Activated naive CD4-positive, alpha-beta T cell treated with anti-CD3 and anti-CD28 coated beads for 36 hours (primary cell): ENCODE results near the gene EIF4G1. TPM values are rescaled to one million over a fixed set of nuclear protein-coding genes. Genes with fewer than 3 reads are reported as not detected.

Experiments used
- CTCF ChIA-PET: fragments of 350-600 bp; sonication (Branson Sonifier 250); formaldehyde crosslinking; loops from one replicate; lab custom pipeline; 2021; ENCODE audit warnings: antibody characterized with exemption; lab: Charles Lee
- DNase-seq: peaks from one replicate; pipeline ENCODE4 v3.0.0-alpha.2; 2020
- H3K27ac Mint-ChIP-seq: one replicate; pipeline ENCODE4 v1.8.0; 2021; ENCODE audit warnings: mild to moderate bottlenecking, mixed read lengths
- H3K27me3 Mint-ChIP-seq: one replicate; pipeline ENCODE4 v1.8.0; 2021; ENCODE audit warnings: low read depth, mixed read lengths
- H3K36me3 Mint-ChIP-seq: one replicate; pipeline ENCODE4 v1.8.0; 2021; ENCODE audit warnings: low read depth, mixed read lengths
- H3K4me1 Mint-ChIP-seq: one replicate; pipeline ENCODE4 v1.8.0; 2021; ENCODE audit warnings: low read depth, mixed read lengths
- H3K4me3 Mint-ChIP-seq: one replicate; pipeline ENCODE4 v1.8.0; 2021; ENCODE audit warnings: mild to moderate bottlenecking, moderate library complexity, mixed read lengths
- H3K9me3 Mint-ChIP-seq: one replicate; pipeline ENCODE4 v1.8.0; 2021; ENCODE audit warnings: mixed read lengths
- intact Hi-C: fragments of 100-400 bp; cut with micrococcal nuclease; formaldehyde crosslinking; loops from one replicate; pipeline ENCODE4 v1.15.1; 2023
- total RNA-seq, 2 experiments: library from RNA; stranded (reverse); gene quantifications; one replicate each; pipeline ENCODE4 v1.2.3, GENCODE V29; 2021

EIF4G1 gene
- total RNA-seq, 2 experiments from 2014 or later, result 345 to 375 TPM

DNA sequence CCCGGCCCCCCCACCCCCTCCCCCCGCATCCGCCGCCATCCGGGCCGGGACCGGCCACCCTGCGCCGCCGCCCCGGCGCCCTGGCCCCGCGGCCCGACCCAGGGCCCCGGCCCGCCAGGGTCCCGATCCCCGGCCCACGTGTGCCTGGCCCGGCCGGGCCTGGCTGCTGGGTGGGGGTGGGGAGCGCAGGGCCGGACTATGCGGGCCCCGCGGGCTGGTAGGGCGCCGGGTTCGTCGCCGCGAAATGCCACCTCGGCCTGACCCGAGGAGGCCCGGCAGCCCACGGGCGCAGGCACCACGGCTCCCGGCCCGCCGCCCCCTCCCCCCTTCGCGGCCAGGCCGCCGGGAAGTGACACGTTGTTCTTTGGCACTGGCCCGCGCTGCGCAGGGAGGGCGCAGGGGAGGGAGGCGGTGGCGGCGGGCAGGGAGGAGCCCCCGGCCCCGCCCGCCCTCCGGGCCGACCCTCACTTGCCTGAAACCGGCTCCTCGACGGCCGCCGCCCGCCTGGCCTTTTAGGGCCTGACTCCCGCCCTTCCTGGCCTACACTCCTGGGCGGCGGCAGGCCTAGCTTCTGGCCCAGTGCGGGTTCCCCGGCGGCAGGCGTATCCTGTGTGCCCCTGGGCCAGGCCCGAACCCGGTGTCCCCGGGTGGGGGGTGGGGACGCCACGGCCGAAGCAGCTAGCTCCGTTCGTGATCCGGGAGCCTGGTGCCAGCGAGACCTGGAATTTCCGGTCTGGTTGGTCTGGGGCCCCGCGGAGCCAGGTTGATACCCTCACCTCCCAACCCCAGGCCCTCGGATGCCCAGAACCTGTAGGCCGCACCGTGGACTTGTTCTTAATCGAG, 515 bp downstream of the EIF4G1 start:
- intact Hi-C loops, result loop anchor here (1.0 kb wide), 5 partner anchors 16 to 141 kb away; partner anchors contain the start of genes AP2M1, EEF1AKMT4 and PSMD2
- H3K27me3 Mint-ChIP-seq, result no peaks in the 10 kb centered on the region
- DNase-seq, result peak; percentile 56
- H3K36me3 Mint-ChIP-seq, result peaks cover 30% of the 10 kb centered on the region
- H3K27ac Mint-ChIP-seq, result peak overlapping the region; percentile 90
- no peaks in the 10 kb centered on the region for H3K9me3 Mint-ChIP-seq
- CTCF ChIA-PET, result interaction anchor here (0.6 kb wide), 3 partner anchors 9 to 68 kb away, joined by 3 to 5 read pairs (median 4); no protein-coding TSS in a partner anchor
- H3K4me3 Mint-ChIP-seq, result peak overlapping the region; percentile 86
- H3K4me1 Mint-ChIP-seq, result peaks cover 34% of the 10 kb centered on the region

DNA sequence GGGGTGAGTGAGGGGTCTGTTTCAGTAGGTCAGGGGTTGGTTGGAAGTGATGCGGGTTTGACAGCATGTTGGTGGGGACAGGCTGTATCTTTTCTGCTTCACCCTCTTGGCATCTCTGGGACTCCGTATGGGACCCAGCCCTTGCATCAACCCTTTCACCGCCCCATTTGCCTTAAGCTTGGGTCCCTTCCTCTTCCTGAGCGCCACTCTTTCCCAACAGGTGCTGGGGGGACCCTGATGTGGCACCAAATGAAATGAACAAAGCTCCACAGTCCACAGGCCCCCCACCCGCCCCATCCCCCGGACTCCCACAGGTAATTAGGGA, 1.1 kb downstream of the EIF4G1 start:
- H3K4me1 Mint-ChIP-seq, result peaks cover 34% of the 10 kb centered on the region
- peak overlapping the region; percentile 86 for H3K4me3 Mint-ChIP-seq
- CTCF ChIA-PET, result interaction anchor here (0.6 to 0.8 kb wide), 2 partner anchors 20 to 69 kb away, joined by 3 to 5 read pairs; no protein-coding TSS in a partner anchor
- peak overlapping the region; percentile 90 for H3K27ac Mint-ChIP-seq
- H3K36me3 Mint-ChIP-seq, result peaks cover 29% of the 10 kb centered on the region
- no peaks in the 10 kb centered on the region for H3K9me3 Mint-ChIP-seq
- no peak for DNase-seq
- no peaks in the 10 kb centered on the region for H3K27me3 Mint-ChIP-seq
- intact Hi-C loops, result no loop called here

DNA sequence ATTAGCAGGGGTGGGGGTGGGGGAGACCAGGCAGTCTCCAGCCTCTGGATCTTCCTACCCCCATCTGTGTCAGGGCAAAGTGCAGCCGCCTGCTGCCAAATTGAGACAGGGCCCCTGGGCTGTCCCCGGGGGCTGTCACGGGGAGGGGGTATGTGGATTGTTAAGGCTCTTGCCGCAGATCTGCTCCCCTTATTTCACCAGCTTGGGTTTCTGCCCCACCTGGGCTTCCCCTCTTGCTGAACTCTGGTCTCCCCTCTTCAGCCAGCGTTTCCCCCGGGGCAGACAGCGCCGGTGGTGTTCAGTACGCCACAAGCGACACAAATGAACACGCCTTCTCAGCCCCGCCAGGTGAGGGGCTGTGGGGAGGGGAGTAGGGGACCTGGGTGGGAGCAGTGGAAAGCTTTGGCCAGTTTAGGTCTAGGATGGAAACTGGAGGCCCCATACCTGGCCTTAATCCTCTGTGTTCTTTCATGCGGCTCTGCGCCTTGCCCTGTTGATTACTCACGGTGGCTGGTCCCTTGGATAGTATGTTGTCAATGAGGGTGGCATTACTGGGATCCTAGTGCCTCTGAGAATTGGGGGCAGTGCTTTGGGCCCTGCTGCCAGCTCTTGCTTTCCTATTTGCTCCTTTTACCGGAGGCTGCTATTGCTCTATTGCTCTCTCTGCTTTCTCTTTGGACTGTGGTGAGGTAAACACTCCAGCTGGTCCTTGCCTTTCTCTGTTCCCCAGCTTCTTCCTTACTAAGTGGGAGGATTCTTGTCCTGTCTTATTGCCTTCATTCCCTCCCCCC, 1.7 kb downstream of the EIF4G1 start:
- Mint-ChIP-seq H3K4me3 (peak overlapping the region; percentile 86), H3K27me3 (no peaks in the 10 kb centered on the region), H3K27ac (peak overlapping the region; percentile 90), H3K4me1 (peaks cover 34% of the 10 kb centered on the region), H3K36me3 (peaks cover 34% of the 10 kb centered on the region), H3K9me3 (no peaks in the 10 kb centered on the region)
- CTCF ChIA-PET, result interaction anchor here (0.6 to 0.8 kb wide), 3 partner anchors 19 to 420 kb away, joined by 3 to 5 read pairs (median 3); no protein-coding TSS in a partner anchor
- no peak for DNase-seq
- intact Hi-C loops, result no loop called here

DNA sequence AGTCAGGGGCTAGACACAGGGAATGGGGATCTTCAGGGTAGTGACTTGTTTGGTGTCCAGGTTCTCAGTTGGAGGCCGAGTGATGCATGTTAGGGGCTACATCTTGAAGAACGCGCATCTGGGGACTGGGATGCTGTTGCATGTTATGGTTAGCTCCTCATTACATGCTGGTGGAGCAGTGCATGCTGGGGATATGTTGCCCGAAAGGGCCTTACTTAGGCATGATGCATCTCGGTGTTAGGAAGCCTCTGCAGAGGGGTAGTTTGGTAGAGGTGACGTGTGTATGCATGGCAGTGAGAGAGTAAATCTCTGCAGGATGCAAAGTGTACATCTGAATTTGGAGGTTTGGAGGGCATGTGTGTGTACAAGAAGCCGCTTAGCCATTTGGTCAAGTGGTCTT, 2.4 kb downstream of the EIF4G1 start:
- intact Hi-C loops, result no loop called here
- CTCF ChIA-PET, result interaction anchor here (1.4 kb wide), 1 partner anchor 11 kb away, joined by 3 read pairs; no protein-coding TSS in a partner anchor
- no peak for DNase-seq
- Mint-ChIP-seq H3K27me3 (no peaks in the 10 kb centered on the region), H3K9me3 (no peaks in the 10 kb centered on the region), H3K36me3 (peaks cover 41% of the 10 kb centered on the region), H3K4me3 (peak overlapping the region; percentile 86), H3K27ac (peak overlapping the region; percentile 90), H3K4me1 (peaks cover 34% of the 10 kb centered on the region)

DNA sequence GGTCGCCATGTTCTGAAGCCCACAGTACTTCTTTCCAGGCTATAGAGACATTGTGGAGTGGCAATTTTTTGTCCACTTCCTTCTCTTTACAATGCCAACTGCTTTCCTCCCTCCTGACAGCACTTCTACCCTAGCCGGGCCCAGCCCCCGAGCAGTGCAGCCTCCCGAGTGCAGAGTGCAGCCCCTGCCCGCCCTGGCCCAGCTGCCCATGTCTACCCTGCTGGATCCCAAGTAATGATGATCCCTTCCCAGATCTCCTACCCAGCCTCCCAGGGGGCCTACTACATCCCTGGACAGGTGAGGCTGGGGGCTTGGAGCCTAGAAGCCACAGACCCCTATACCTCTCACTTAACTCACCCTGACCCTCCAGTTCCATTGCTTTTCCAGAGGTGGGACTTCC, 2.8 kb downstream of the EIF4G1 start:
- Mint-ChIP-seq H3K9me3 (no peaks in the 10 kb centered on the region), H3K27ac (peak overlapping the region; percentile 90), H3K27me3 (no peaks in the 10 kb centered on the region), H3K4me1 (peaks cover 34% of the 10 kb centered on the region), H3K36me3 (peaks cover 41% of the 10 kb centered on the region), H3K4me3 (peak overlapping the region; percentile 86)
- CTCF ChIA-PET, result interaction anchor here (1.4 kb wide), 1 partner anchor 12 kb away, joined by 3 read pairs; no protein-coding TSS in a partner anchor
- no peak for DNase-seq
- intact Hi-C loops, result no loop called here

DNA sequence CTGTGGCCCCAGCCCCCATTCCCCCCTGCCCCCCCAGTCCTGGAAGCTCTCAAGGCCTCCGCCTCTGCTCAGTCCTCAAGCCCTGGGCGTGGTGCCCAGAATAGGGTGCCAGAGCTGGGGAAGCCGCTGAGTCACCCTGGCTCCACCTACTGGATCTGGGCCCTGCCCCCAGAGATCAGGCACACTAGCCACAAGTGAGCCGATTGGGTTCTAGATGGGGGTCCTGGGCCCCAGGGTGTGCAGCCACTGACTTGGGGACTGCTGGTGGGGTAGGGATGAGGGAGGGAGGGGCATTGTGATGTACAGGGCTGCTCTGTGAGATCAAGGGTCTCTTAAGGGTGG, 5.7 kb downstream of the EIF4G1 start:
- CTCF ChIA-PET, result no interaction called here

DNA sequence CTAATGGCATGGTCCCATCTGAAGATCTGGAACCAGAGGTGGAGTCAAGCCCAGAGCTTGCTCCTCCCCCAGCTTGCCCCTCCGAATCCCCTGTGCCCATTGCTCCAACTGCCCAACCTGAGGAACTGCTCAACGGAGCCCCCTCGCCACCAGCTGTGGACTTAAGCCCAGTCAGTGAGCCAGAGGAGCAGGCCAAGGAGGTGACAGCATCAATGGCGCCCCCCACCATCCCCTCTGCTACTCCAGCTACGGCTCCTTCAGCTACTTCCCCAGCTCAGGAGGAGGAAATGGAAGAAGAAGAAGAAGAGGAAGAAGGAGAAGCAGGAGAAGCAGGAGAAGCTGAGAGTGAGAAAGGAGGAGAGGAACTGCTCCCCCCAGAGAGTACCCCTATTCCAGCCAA, 7.3 kb downstream of the EIF4G1 start:
- Mint-ChIP-seq H3K27ac (no peak overlapping the region), H3K4me3 (no peak overlapping the region), H3K36me3 (peaks cover 72% of the 10 kb centered on the region), H3K4me1 (peaks cover 54% of the 10 kb centered on the region), H3K27me3 (no peaks in the 10 kb centered on the region), H3K9me3 (no peaks in the 10 kb centered on the region)
- DNase-seq, result no peak
- CTCF ChIA-PET, result interaction anchor here (1.2 kb wide), 1 partner anchor 33 kb away, joined by 4 read pairs; no protein-coding TSS in a partner anchor
- intact Hi-C loops, result no loop called here

More for the DNA sequence above, 5.7 kb downstream of the EIF4G1 start:
- no peak overlapping the region for H3K4me3 Mint-ChIP-seq
- intact Hi-C loops, result no loop called here
- DNase-seq, result peak; percentile 61
- H3K36me3 Mint-ChIP-seq, result peaks cover 67% of the 10 kb centered on the region
- H3K4me1 Mint-ChIP-seq, result peaks cover 52% of the 10 kb centered on the region
- no peaks in the 10 kb centered on the region for H3K27me3 Mint-ChIP-seq
- H3K9me3 Mint-ChIP-seq, result no peaks in the 10 kb centered on the region
- no peak overlapping the region for H3K27ac Mint-ChIP-seq

DNA sequence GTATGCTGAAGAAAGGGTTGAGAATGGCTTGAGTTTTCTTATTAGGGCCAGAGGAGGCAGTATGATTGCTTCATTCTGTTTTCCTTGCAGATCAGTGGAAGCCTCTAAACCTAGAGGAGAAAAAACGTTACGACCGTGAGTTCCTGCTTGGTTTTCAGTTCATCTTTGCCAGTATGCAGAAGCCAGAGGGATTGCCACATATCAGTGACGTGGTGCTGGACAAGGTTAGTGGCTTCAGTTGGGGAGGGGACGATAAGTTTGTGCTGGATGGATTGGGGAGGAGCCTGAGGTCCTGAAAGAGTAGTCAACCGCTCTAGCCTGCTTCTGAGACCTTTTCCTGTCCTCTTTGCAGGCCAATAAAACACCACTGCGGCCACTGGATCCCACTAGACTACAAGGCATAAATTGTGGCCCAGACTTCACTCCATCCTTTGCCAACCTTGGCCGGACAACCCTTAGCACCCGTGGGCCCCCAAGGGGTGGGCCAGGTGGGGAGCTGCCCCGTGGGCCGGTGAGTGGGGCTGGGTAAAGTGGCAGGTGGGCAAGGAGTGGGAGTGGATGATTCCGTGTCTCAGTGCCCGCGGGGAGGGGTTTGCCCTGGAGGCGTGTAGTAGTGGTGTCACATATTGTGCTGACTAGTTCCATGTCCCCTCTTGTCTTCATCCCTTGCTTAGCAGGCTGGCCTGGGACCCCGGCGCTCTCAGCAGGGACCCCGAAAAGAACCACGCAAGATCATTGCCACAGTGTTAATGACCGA, 8.5 kb downstream of the EIF4G1 start:
- CTCF ChIA-PET, result no interaction called here
- Mint-ChIP-seq H3K4me3 (no peak overlapping the region), H3K36me3 (peaks cover 73% of the 10 kb centered on the region), H3K27me3 (no peaks in the 10 kb centered on the region), H3K9me3 (no peaks in the 10 kb centered on the region), H3K4me1 (peaks cover 43% of the 10 kb centered on the region), H3K27ac (peak overlapping the region; percentile 36)
- no peak for DNase-seq
- intact Hi-C loops, result no loop called here

DNA sequence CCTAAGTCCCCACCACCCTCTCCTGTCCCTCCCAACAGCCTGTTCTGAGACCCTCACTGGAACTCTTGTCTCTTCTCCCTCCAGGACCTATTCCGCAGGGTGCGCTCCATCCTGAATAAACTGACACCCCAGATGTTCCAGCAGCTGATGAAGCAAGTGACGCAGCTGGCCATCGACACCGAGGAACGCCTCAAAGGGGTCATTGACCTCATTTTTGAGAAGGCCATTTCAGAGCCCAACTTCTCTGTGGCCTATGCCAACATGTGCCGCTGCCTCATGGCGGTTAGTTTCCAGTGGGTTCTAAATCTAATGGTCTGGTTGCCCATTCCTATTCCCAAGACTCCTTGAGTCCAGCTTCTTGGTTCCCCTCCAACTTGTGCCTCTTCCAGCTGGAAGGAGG, 9.3 kb downstream of the EIF4G1 start:
- intact Hi-C loops, result no loop called here
- Mint-ChIP-seq H3K36me3 (peaks cover 74% of the 10 kb centered on the region), H3K27ac (peak overlapping the region; percentile 66), H3K4me1 (peaks cover 39% of the 10 kb centered on the region), H3K4me3 (no peak overlapping the region), H3K27me3 (no peaks in the 10 kb centered on the region), H3K9me3 (no peaks in the 10 kb centered on the region)
- CTCF ChIA-PET, result interaction anchor here (1.1 kb wide), 1 partner anchor 9 kb away, joined by 3 read pairs; no protein-coding TSS in a partner anchor
- no peak for DNase-seq

DNA sequence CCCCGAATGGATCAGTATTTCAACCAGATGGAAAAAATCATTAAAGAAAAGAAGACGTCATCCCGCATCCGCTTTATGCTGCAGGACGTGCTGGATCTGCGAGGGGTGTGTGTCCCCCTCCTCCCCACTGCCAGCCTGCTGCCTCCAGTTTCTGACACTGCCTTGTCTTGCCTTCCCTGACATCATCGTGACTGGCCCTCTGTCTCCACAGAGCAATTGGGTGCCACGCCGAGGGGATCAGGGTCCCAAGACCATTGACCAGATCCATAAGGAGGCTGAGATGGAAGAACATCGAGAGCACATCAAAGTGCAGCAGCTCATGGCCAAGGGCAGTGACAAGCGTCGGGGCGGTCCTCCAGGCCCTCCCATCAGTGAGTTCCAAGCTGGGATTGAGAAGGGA, 10.9 kb downstream of the EIF4G1 start:
- intact Hi-C loops, result no loop called here
- Mint-ChIP-seq H3K4me1 (peaks cover 37% of the 10 kb centered on the region), H3K9me3 (no peaks in the 10 kb centered on the region), H3K27ac (peak overlapping the region; percentile 72), H3K27me3 (no peaks in the 10 kb centered on the region), H3K4me3 (no peak overlapping the region), H3K36me3 (peaks cover 81% of the 10 kb centered on the region)
- CTCF ChIA-PET, result interaction anchor here (1.2 kb wide), 1 partner anchor 29 kb away, joined by 4 read pairs; no protein-coding TSS in a partner anchor
- no peak for DNase-seq

DNA sequence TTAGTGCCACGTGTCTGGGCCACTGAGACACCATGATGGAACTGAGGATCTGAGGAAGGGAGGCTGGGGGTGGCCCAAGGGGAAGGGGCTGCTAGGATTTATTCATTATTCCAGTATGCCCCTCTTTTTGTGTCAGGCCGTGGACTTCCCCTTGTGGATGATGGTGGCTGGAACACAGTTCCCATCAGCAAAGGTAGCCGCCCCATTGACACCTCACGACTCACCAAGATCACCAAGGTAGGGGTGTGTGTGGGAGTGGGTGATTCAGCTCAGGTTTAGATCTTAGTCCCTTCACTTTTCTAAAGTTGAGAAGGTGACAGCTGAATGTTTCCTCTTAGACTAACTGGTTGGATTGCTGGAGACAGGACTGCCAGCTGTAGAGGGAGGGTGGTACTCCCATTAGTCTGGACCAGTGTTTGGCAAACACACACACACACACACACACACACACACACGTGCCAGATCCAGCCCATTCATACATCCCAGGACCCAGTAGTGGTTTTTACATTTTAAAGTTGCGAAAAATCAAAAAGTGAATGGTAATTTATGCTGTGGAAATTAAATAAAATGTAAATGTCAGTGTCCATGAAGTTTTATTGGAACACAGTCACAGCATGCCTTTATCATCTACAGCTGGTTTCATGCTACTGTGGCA, 11.4 kb downstream of the EIF4G1 start:
- peak; percentile 49 for DNase-seq
- Mint-ChIP-seq H3K4me1 (peaks cover 37% of the 10 kb centered on the region), H3K27me3 (no peaks in the 10 kb centered on the region), H3K9me3 (no peaks in the 10 kb centered on the region), H3K4me3 (no peak overlapping the region), H3K36me3 (peaks cover 78% of the 10 kb centered on the region), H3K27ac (peak overlapping the region; percentile 72)
- CTCF ChIA-PET, result interaction anchor here (0.7 to 1.2 kb wide), 2 partner anchors 28 to 192 kb away, joined by 3 to 4 read pairs; no protein-coding TSS in a partner anchor
- intact Hi-C loops, result no loop called here
